GM13977 (cell line): Measurements from ENCODE around the gene RNF5.

Experiments used
- DNase-seq: peaks from one replicate; pipeline ENCODE4 v3.0.0; 2012; ENCODE audit warnings: low spot score
- CTCF ChIP-seq: IDR thresholded peaks from 2 replicates; pipeline ENCODE4 v1.5.1; 2012; ENCODE audit warnings: mild to moderate bottlenecking, control low read depth; ENCODE audit not compliant: insufficient read depth; ENCODE audit errors: extremely low read depth, missing control alignments
- in situ Hi-C: fragments of 300-500 bp; cut with MboI; formaldehyde crosslinking; loops from one replicate; pipeline ENCODE4 v1.12.0; 2022; ENCODE audit warnings: low sequenced_read_pairs, low pct_unique_long_range_greater_than_20kb, mixed read lengths, inconsistent platforms; ENCODE audit not compliant: unreplicated experiment

Gene RNF5

GRCh38 chr6:32164295-32164694 is 13.9 kb upstream of the RNF5 start, which contains the start of gene EGFL8:
TSS of gene EGFL8 (plus strand) at chr6:32164595. CDS start at chr6:32166166, 1,571 bp downstream.
- DNase-seq = no peak
- in situ Hi-C loops = no loop called here
- TF ChIP-seq CTCF = no peak

- no peak for DNase-seq
- no peak for TF ChIP-seq CTCF
- in situ Hi-C loops = no loop called here
Measured at GRCh38 chr6:32166411-32167061, 11.7 kb upstream of the RNF5 start.

- DNase-seq = no peak
- in situ Hi-C loops = no loop called here
- no peak for TF ChIP-seq CTCF
Measured at GRCh38 chr6:32167154-32167760, 10.9 kb upstream of the RNF5 start.

- in situ Hi-C loops = no loop called here
- no peak for TF ChIP-seq CTCF
- DNase-seq = no peak
Measured at GRCh38 chr6:32167761-32168262, 10.4 kb upstream of the RNF5 start.

GRCh38 chr6:32168350-32168749 is 9.9 kb upstream of the RNF5 start:
- no peak for DNase-seq
- in situ Hi-C loops = no loop called here
- TF ChIP-seq CTCF = no peak

- in situ Hi-C loops = no loop called here
Measured at GRCh38 chr6:32168807-32169591, 9.2 kb upstream of the RNF5 start.

More at GRCh38 chr6:32168807-32169591, 9.2 kb upstream of the RNF5 start:
- DNase-seq = no peak
- no peak for TF ChIP-seq CTCF
